Left forelimb (tissue), 1 donor: ENCODE data around the gene CD58.

Experiments
- DNase-seq: peaks from one replicate; pipeline ENCODE4 v3.0.0-alpha.2; 2018; ENCODE audit warnings: low spot score

CD58 gene

GRCh38 chr1:116493484-116494352, 77.1 kb downstream of the CD58 start:
- no peak for DNase-seq

GRCh38 chr1:116493036-116493435, 77.8 kb downstream of the CD58 start:
- DNase-seq = no peak

DNA sequence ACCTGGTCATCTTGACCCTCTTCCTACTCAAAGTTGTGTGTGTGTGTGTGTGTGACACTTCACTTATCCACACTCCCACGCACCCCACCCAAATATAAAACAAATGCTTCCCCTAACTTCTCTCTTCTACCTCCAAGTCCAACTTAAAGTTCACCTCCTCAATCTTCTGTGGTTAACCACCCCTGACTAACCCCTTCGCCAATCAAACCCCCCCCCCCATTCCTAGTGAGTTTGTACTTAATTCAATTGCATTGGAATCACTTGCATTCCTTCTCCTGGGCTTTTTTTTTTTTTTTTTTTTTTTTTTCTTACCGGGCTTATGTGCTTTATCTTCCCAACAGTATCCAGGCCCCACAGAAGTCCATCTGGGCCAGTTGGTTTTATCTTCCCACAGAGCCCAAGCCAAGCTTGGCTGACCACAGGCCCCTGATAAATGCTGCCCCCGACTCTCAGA, 78.4 kb downstream of the CD58 start:
- no peak for DNase-seq

GRCh38 chr1:116491700-116492357, 79.0 kb downstream of the CD58 start:
- no peak for DNase-seq

DNA sequence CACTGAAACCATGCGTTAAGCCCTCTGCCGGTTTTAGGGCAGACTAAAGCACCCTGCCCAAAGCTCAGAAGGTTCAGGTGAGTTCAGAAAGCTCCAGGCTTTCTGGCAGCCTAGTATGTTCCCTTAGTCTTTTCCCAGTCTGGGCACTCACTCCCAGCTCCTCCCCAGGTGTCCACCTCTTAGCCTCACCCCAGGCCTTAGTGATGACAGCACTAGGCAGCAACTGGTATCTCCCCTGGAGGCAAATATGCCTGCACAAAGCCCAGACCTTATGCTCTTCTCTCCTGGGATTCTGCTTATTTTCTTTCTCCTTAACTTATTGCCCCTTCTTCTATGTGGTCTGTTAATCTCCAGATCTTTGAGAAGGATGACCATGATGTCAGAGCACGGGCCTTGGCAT, 80.2 kb downstream of the CD58 start:
- no peak for DNase-seq

DNA sequence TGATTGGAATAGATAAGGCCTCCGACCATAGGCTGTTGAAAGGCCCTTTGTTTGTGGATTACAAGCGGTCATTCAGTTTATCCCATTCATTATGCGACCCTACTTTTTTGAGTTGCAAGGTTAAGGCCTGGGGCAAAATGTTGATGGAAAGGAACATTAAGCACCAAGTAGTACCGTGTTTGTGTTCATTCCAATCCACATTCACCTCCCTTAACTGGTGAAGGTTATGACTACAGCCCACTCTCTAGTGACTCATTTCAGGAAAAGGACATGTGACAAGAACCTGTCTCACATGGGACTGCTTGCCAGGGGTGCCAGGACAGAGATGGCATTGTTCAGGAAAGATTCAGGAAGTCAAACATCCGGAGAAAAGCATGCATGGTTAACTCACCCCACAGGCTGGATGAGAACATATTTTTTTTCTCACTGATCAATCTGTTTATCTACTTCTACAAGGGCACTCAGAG, 81.6 kb downstream of the CD58 start:
- no peak for DNase-seq

GRCh38 chr1:116488071-116488470, 82.8 kb downstream of the CD58 start:
- DNase-seq = no peak

DNA sequence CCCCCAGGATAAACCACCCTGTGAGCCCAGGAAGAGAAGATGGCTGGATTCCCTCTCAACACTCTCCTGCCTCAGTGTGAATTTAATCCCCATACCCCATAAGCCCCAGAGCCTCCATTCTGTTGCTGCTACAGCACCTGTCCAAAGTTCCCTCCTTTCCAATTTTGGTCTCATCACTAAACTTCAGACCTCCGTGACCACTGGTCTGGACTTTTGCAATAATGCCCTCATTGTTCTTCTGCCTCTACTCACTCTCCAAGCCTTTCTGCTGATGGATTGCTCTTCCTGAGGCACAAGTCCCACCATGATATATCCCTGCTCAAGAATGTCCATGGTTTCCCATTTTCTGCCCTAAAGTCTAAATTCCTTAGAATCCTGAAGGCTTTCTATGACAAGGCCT, 83.2 kb downstream of the CD58 start:
- no peak for DNase-seq

- no peak for DNase-seq
Observed at GRCh38 chr1:116487031-116487430, 83.8 kb downstream of the CD58 start.

- DNase-seq = no peak
Observed at GRCh38 chr1:116486424-116486823, 84.4 kb downstream of the CD58 start.

- no peak for DNase-seq
Observed at GRCh38 chr1:116485976-116486375, 84.8 kb downstream of the CD58 start.

- DNase-seq = peak; percentile 83
Observed at GRCh38 chr1:116485071-116485735, 85.6 kb downstream of the CD58 start.

DNA sequence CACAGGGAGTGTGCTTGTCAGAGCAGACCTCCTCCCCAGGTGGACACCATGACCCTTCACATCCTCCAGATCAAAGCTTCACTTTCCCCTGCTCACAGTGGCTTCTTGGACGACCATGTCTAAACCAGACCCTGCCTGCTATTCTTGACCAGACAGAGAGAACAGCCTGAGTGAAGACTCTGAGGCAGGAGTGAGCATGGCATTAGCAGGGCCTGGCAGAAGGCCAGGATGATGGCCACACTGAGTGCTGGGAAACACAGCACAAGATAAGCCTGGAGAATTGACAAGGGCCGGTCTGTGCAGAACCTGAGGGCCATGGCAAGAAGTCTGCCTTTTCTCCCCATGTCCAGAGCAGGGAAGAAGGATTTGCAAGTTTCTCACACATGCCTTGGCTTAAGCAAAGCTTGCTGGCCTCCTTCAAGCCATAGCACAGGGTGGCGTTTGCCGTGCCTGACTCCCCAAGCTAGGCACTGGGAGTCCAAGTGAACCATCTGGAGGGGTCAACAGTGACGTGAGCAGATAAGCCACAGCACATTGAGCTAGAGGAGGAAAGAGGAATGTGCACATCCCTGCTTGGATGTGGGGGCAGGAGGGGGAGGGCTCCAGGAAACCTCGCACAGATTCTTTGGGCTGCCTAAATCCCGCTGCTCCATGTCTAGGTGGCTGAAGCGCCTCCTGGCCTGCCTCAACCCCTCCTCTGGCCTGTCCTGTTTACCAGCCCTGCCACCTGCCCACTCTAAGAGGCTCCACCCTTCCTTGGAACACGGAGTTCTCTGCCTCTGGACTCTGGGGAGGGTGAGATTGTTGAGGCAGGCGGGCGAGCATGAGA, 87.1 kb downstream of the CD58 start:
- no peak for DNase-seq

GRCh38 chr1:116482490-116482889, 88.3 kb downstream of the CD58 start:
- no peak for DNase-seq

DNA sequence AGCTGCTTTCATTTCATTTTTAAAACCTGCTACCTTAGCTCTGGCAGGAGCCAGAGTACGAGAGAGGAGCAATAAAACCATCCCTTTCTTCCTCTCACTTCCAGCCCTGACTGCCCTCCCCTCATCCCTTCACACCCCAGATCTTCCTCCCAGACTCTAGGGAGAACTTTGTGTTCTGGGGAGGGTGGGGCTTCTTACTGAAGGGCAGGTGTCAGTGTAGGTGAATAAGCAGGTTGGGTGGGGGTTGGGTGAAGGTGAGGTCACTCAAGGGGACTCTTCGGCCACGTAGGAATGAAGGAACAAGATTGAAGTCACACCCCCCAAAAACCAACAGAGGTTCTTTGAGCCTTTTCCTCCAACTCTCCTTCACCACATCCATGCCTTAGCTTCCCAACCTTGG, 88.9 kb downstream of the CD58 start:
- no peak for DNase-seq

DNA sequence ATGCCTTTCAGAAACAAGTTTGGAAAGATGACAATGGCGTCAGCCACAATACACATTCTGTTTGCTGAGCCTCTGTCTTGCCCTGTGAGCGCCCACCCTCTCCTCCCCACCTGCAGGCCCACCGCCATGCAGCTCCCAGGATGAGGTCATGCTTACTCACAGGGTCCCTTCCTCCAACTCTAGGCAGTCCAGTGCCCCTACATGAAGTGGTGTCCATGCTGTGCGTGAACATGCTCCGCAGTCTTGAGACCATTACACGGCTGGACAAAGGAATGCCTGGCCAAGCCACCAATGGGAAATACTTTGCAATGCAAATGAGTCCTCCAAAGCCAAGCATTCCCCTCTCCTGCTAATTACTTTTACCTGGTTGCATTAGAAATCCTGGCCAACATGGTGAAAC, 92.2 kb downstream of the CD58 start:
- DNase-seq = no peak

DNA sequence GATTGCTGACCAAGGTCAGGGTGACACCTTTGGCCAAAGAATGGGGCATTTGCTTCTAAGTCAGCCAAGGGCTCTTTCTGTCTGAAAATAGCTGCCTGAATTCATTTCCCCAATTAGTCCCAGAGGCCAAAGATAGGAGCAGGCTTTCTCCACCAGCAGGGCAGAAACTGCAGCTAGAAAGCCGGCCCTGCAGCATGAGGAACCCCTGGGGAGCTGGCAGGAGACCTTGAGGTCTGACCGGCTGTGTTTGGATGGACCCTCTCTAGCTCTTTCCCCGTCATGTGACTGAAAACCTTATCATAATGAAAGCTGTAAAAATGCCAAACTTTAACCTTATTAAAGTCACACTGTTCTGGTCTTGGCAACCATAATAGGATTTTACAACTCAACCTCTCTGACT, 93.4 kb downstream of the CD58 start:
- DNase-seq = no peak

DNA sequence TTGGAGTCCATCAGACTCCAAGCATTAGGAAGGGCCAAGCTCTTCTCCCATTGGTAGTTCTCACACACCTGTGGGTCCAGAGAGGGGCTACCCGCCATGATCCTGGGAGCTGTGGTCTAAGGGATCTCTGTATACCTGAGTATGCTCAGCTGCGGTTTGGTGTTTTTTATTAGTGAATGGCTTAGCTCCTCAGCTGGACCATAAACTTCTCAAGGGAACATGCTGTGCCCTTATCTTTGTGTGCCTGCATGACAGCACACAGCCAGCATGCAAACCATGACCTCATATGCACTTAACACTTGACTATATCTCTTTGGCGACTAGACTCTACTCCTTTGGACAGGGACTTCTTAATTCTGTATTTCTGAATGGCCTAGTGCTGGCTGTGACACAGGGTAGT, 94.5 kb downstream of the CD58 start:
- DNase-seq = no peak

- DNase-seq = no peak
Observed at GRCh38 chr1:116475850-116476218, 95.0 kb downstream of the CD58 start.

GRCh38 chr1:116474921-116475849, 95.6 kb downstream of the CD58 start:
- DNase-seq = no peak

GRCh38 chr1:116472431-116472961, 98.3 kb downstream of the CD58 start:
- no peak for DNase-seq
